Neural progenitor cell (in vitro differentiated cells): Measurements from ENCODE around the gene KCNE4. TPM values are rescaled to one million over a fixed set of nuclear protein-coding genes. Genes with fewer than 3 reads are reported as not detected.
A peak's percentile ranks its signal among the peaks of the same experiment; 100 is the strongest.

Source experiments
- DNase-seq: peaks from one replicate; pipeline ENCODE4 v3.0.0-alpha.2; 2016; ENCODE audit warnings: low spot score
- H2AFZ ChIP-seq: fragments of 200-600 bp; sonication (generic); replicated peaks from 2 replicates; pipeline ENCODE4 v1.6.1; 2016; ENCODE audit warnings: antibody characterized with exemption
- H3F3A ChIP-seq: fragments of 200-600 bp; sonication (generic); 2 replicates; pipeline ENCODE4 v1.6.1; 2016; ENCODE audit warnings: antibody characterized with exemption, low read depth
- H3K27ac ChIP-seq: fragments of 200-600 bp; sonication (generic); 2 replicates; pipeline ENCODE4 v1.5.1; 2016; ENCODE audit warnings: mild to moderate bottlenecking
- H3K27me3 ChIP-seq: fragments of 200-600 bp; sonication (generic); 2 replicates; pipeline ENCODE4 v1.6.1; 2016; ENCODE audit warnings: mild to moderate bottlenecking, moderate library complexity
- H3K36me3 ChIP-seq: fragments of 200-600 bp; sonication (generic); 2 replicates; pipeline ENCODE4 v1.5.1; 2016
- H3K4me1 ChIP-seq: fragments of 200-600 bp; sonication (generic); 2 replicates; pipeline ENCODE4 v1.6.1; 2016; ENCODE audit warnings: mixed run types
- H3K4me2 ChIP-seq: fragments of 200-600 bp; sonication (generic); 2 replicates; pipeline ENCODE4 v1.6.1; 2016
- H3K4me3 ChIP-seq: fragments of 200-600 bp; sonication (generic); 2 replicates; pipeline ENCODE4 v1.5.1; 2016
- H3K79me2 ChIP-seq: fragments of 200-600 bp; sonication (generic); 2 replicates; pipeline ENCODE4 v1.6.1; 2016; ENCODE audit warnings: low read depth
- H3K9ac ChIP-seq: fragments of 200-600 bp; sonication (generic); 2 replicates; pipeline ENCODE4 v1.6.1; 2016
- H3K9me3 ChIP-seq: fragments of 200-600 bp; sonication (generic); 2 replicates; pipeline ENCODE4 v1.5.1; 2016; ENCODE audit warnings: low read depth
- H4K20me1 ChIP-seq: fragments of 200-600 bp; sonication (generic); 2 replicates; pipeline ENCODE4 v1.6.1; 2016; ENCODE audit warnings: low read depth
- H3K27ac Mint-ChIP-seq: 3 replicates; pipeline ENCODE4 v1.8.0; 2021; ENCODE audit warnings: mixed read lengths
- H3K27me3 Mint-ChIP-seq: 2 replicates; pipeline ENCODE4 v1.8.0; 2022; ENCODE audit warnings: low read depth, mild to moderate bottlenecking, inconsistent platforms, moderate library complexity, mixed read lengths; ENCODE audit not compliant: insufficient read depth
- H3K36me3 Mint-ChIP-seq: 3 replicates; pipeline ENCODE4 v1.8.0; 2021; ENCODE audit warnings: mixed read lengths
- H3K4me1 Mint-ChIP-seq: 3 replicates; pipeline ENCODE4 v1.8.0; 2021; ENCODE audit warnings: mixed read lengths
- H3K4me3 Mint-ChIP-seq: 3 replicates; pipeline ENCODE4 v1.8.0; 2021; ENCODE audit warnings: mild to moderate bottlenecking, moderate library complexity, mixed read lengths
- H3K9me3 Mint-ChIP-seq: 3 replicates; pipeline ENCODE4 v1.8.0; 2020; ENCODE audit warnings: mixed read lengths
- CTCF ChIP-seq: fragments of 200-600 bp; sonication (generic); IDR thresholded peaks from 2 replicates; pipeline ENCODE4 v1.5.1; 2017; ENCODE audit warnings: antibody characterized with exemption, mild to moderate bottlenecking
- EZH2 ChIP-seq: fragments of 200-600 bp; sonication (generic); IDR thresholded peaks from 2 replicates; pipeline ENCODE4 v1.6.1; 2017; ENCODE audit warnings: antibody characterized with exemption, mild to moderate bottlenecking, moderate library complexity
- EZH2phosphoT487 ChIP-seq: fragments of 200-600 bp; sonication (generic); IDR thresholded peaks from 2 replicates; pipeline ENCODE4 v1.6.1; 2017; ENCODE audit warnings: antibody characterized with exemption
- total RNA-seq: library from RNA; depleted of rRNA; stranded (reverse); fragments of >200 nt; gene quantifications from 2 replicates; pipeline ENCODE4 v1.2.3, GENCODE V29; 2015; ENCODE audit warnings: low replicate concordance

Gene KCNE4
- total RNA-seq, 1 donor from 2014 or later, result not detected

DNA sequence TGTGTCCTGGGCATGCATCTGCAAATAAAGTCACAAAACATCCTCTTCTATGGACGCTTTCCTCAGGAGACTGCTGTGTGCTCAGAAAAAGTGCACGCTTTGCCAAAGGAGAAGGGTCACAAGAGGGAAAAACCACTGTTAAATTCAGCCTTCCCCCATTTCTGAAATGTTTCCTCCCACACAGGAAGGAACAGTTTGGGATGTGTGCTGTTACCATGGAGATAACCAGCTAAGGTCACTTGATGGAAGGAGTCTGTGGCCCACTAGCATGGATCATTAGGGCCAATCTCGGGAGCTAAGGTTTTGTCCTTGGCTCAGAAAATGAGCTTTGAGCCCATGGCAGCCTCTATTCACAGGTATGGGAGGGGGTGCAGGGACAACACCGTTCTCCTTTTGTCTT lies 5.6 kb downstream of the KCNE4 start:
- peaks cover 22% of the 10 kb centered on the region for H3K4me1 Mint-ChIP-seq
- Histone ChIP-seq H3K4me3 (no peak overlapping the region), H3K36me3 (no peaks in the 10 kb centered on the region), H3K9ac (no peak overlapping the region), H3K9me3 (no peaks in the 10 kb centered on the region), H3K27me3 (no peaks in the 10 kb centered on the region), H3K79me2 (no peaks in the 10 kb centered on the region), H2AFZ (peak overlapping the region; percentile 26), H4K20me1 (no peaks in the 10 kb centered on the region), H3F3A (no peaks in the 10 kb centered on the region), H3K4me2 (no peak overlapping the region), H3K27ac (no peak overlapping the region), H3K4me1 (no peaks in the 10 kb centered on the region)
- H3K27ac Mint-ChIP-seq, result peak overlapping the region; percentile 69
- peaks cover 3% of the 10 kb centered on the region for H3K9me3 Mint-ChIP-seq
- no peaks in the 10 kb centered on the region for H3K27me3 Mint-ChIP-seq
- TF ChIP-seq EZH2phosphoT487 (no peak), EZH2 (no peak), CTCF (no peak)
- DNase-seq, result no peak
- no peaks in the 10 kb centered on the region for H3K36me3 Mint-ChIP-seq
- no peak overlapping the region for H3K4me3 Mint-ChIP-seq

DNA sequence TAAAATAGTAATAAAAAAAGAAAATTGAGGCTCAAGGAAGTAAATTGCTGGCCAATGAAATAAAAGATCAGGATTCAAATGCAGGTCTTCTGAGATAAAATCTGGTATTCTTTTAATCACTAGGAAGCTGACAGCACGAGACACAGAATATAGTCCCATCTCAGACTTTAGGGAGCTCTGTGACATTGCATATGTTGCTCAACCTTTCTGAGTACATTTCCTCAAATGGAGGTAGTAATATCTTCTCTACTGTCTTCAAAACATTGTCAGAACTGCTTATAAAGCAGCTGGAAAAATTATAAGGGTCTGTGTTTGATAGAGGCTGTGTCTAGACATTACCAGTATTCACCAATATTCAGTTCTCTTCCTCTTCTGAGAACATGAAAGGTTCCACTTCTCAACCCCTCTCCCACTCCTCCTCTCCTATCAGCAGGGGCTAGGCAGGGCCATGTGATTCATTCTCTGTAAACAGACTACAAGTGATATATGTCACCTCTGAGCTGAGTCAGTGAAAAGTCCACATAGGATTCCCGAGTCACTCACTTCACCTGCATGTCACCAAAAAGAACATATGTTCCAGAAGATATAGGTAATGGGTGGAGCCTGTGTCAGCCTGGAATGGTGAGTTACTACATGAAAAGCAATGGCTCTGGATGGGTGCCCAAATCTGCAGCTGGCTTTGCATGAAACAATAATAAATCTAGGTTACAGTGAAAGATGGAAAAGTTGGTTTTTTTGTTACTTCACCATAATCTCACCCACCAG lies 7.1 kb downstream of the KCNE4 start:
- H4K20me1 ChIP-seq, result no peaks in the 10 kb centered on the region
- no peak overlapping the region for H3K4me2 ChIP-seq
- TF ChIP-seq CTCF (no peak), EZH2phosphoT487 (no peak), EZH2 (no peak)
- no peaks in the 10 kb centered on the region for H3K9me3 ChIP-seq
- H2AFZ ChIP-seq, result no peak overlapping the region
- no peak overlapping the region for H3K27ac ChIP-seq
- Mint-ChIP-seq H3K4me3 (no peak overlapping the region), H3K27me3 (no peaks in the 10 kb centered on the region), H3K36me3 (no peaks in the 10 kb centered on the region), H3K4me1 (peaks cover 15% of the 10 kb centered on the region), H3K27ac (no peak overlapping the region), H3K9me3 (no peaks in the 10 kb centered on the region)
- H3K27me3 ChIP-seq, result no peaks in the 10 kb centered on the region
- no peak overlapping the region for H3K9ac ChIP-seq
- no peak overlapping the region for H3K4me3 ChIP-seq
- DNase-seq, result no peak
- H3F3A ChIP-seq, result no peaks in the 10 kb centered on the region
- H3K79me2 ChIP-seq, result no peaks in the 10 kb centered on the region
- H3K4me1 ChIP-seq, result no peaks in the 10 kb centered on the region
- no peaks in the 10 kb centered on the region for H3K36me3 ChIP-seq

DNA sequence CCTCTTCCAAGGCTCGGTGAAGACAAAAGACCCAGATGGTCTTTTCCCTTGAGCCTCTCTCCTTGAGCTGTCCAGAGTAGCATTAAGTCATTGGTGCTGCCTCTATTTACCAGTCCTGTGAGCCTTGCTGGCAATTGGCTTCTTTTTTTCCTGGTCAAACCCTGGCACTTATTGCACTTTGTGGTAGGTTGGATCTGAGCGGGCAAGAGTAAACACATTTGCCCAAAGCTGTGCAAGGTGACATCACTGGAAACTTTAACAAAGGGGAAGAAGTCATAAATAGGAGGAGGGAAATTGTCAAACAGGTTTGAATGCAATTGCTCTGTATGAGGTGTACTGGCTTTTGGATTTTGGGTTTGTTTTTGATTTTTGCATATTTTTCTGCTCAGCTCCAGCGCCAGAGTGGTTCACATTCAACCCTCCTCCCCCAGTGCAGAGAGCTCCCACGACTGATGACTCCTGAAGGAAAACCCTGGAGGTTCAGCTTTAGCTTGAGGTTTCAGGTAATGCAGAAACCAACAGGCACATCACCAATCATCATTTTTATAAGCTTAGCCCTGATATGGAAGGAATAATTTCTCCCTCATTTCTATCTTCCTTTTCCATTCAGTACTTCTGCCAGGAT lies 8.3 kb downstream of the KCNE4 start:
- no peaks in the 10 kb centered on the region for H3K27me3 Mint-ChIP-seq
- H4K20me1 ChIP-seq, result no peaks in the 10 kb centered on the region
- H3K36me3 ChIP-seq, result no peaks in the 10 kb centered on the region
- no peaks in the 10 kb centered on the region for H3K36me3 Mint-ChIP-seq
- H3K4me1 Mint-ChIP-seq, result peaks cover 15% of the 10 kb centered on the region
- H3K4me1 ChIP-seq, result no peaks in the 10 kb centered on the region
- no peaks in the 10 kb centered on the region for H3K27me3 ChIP-seq
- no peak overlapping the region for H3K4me3 ChIP-seq
- no peak overlapping the region for H3K27ac ChIP-seq
- H3K9me3 Mint-ChIP-seq, result no peaks in the 10 kb centered on the region
- no peaks in the 10 kb centered on the region for H3K79me2 ChIP-seq
- no peak overlapping the region for H3K4me2 ChIP-seq
- TF ChIP-seq EZH2phosphoT487 (no peak), CTCF (no peak), EZH2 (no peak)
- no peak overlapping the region for H3K4me3 Mint-ChIP-seq
- H2AFZ ChIP-seq, result no peak overlapping the region
- H3K9me3 ChIP-seq, result no peaks in the 10 kb centered on the region
- H3K9ac ChIP-seq, result no peak overlapping the region
- no peaks in the 10 kb centered on the region for H3F3A ChIP-seq
- DNase-seq, result no peak
- no peak overlapping the region for H3K27ac Mint-ChIP-seq
